Effector memory CD4-positive, alpha-beta T cell (primary cell): ENCODE measurements around the gene GBP7.

ENCODE experiments used
- DNase-seq, 3 donors: peaks; one replicate each; pipeline ENCODE4 v3.0.0-alpha.2; 2020
- H3K27ac ChIP-seq: 2 replicates; pipeline ENCODE4 v1.7.0; 2013; ENCODE audit warnings: mild to moderate bottlenecking, low read length, moderate library complexity; ENCODE audit not compliant: insufficient read depth, poor library complexity, severe bottlenecking
- H3K27me3 ChIP-seq: replicated peaks from 2 replicates; pipeline ENCODE4 v1.7.0; 2013; ENCODE audit warnings: mild to moderate bottlenecking, low read length; ENCODE audit not compliant: insufficient read depth, control insufficient read depth, poor library complexity, severe bottlenecking
- H3K36me3 ChIP-seq: 2 replicates; pipeline ENCODE4 v1.7.0; 2013; ENCODE audit warnings: mild to moderate bottlenecking, low read length, moderate library complexity; ENCODE audit not compliant: control insufficient read depth, insufficient read depth
- H3K4me1 ChIP-seq: 2 replicates; pipeline ENCODE4 v1.7.0; 2013; ENCODE audit warnings: low read length, mild to moderate bottlenecking; ENCODE audit not compliant: control insufficient read depth, insufficient read depth, poor library complexity, severe bottlenecking
- H3K4me3 ChIP-seq: 2 replicates; pipeline ENCODE4 v1.7.0; 2013; ENCODE audit warnings: low read length, low read depth, mild to moderate bottlenecking; ENCODE audit not compliant: insufficient read depth, poor library complexity, severe bottlenecking
- H3K9me3 ChIP-seq: 2 replicates; pipeline ENCODE4 v1.7.0; 2013; ENCODE audit warnings: mild to moderate bottlenecking, low read length, moderate library complexity; ENCODE audit not compliant: control insufficient read depth

The GBP7 gene

DNA sequence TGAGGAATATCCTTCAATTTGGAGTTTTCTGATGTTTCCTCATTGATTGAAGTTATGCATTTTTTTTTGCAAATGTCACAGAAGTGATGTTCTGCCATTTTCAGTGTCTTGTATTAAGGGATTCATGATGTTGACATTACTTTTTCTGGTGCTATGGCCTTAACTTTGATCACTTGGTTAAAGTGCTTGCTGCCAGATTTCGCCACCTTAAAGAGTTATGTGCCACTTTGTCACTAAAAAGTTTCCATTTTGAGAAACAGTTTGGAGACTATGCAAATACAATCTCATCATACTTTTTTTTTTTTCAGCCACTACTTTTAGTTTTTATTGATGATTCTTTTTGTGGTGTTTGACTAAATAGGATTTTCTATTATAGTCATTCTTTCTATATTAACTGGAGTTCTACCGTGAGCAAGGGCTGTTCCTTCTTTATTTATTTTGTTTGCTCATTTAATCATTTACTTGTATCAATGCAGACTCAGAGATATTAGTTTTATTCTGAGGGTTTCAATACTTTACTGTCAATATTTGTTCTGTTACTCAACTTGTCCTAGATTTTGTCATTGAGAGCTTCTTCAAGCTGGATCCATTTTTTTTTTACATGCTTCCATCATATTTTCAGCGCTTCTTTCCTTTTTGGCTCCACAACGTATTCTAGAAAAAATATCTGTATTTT is 3.2 kb downstream of the GBP7 start:
- Histone ChIP-seq H3K36me3 (no peaks in the 10 kb centered on the region), H3K27me3 (no peaks in the 10 kb centered on the region), H3K4me3 (no peak overlapping the region), H3K4me1 (no peaks in the 10 kb centered on the region), H3K9me3 (no peaks in the 10 kb centered on the region), H3K27ac (no peak overlapping the region)
- no peak for DNase-seq

DNA sequence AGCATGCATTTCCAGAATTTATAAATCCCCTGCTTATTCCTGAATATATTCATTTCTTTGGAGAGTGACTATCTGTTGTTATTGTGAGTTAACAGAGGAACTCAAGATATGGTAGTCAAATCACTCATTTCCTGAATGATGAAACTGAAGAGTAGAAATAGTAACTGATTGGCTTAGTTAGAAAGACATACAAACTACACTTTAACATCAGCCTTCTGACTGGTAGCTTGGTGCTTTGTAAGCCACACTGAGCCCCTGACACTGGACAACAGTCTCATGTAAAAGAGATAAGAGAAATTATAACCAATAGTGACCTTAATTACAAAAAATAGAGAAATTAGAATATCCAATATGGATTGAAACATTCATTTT is 4.8 kb downstream of the GBP7 start:
- H3K36me3 ChIP-seq: no peaks in the 10 kb centered on the region
- DNase-seq: no peak

DNA sequence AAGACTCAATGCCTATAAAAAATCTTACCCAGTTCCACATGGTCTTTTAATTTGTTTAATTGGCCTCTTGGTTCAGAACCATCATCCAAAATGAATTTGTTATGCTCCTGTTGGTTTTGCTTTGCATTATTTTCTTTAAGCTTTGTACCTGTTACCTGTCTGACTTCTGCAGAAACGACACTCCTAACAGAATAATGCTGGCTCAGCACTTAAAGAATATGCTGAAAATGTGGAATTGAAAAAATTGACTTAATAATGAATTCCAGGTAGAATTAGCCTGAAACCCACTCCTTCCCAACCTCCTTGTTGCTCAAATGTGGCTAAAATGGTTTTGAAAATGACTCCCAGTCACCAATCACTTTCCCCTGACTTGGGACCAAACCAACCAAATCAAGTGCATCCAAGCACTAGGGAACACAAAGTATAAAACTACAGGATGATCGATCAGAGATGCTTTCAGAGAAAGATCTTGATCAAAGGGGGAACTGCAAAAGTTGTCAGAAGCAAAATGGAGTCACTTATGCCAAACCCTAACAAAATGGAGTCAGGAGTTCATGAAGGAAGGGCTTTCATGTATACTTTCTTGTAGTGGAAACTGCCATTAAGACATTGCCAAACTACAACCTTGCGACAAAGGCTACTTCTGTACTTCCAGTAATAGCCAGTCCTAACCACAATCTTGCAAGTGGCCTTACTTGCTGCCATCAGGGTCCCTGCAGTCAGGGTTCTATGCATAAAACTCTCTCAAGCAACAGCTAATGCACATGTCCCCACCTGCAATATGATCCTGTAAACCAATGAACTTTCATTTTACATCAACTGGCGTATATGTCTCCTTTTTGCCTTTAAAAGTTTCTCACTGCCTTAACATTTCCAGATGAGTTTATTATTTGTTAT is 5.4 kb downstream of the GBP7 start:
- no peaks in the 10 kb centered on the region for H3K27me3 ChIP-seq
- no peak overlapping the region for H3K27ac ChIP-seq
- no peak overlapping the region for H3K4me3 ChIP-seq
- no peaks in the 10 kb centered on the region for H3K9me3 ChIP-seq
- no peaks in the 10 kb centered on the region for H3K36me3 ChIP-seq
- no peaks in the 10 kb centered on the region for H3K4me1 ChIP-seq
- no peak for DNase-seq

More for the DNA sequence above, 4.8 kb downstream of the GBP7 start:
- no peaks in the 10 kb centered on the region for H3K9me3 ChIP-seq
- H3K27ac ChIP-seq: no peak overlapping the region
- no peaks in the 10 kb centered on the region for H3K4me1 ChIP-seq
- H3K4me3 ChIP-seq: no peak overlapping the region
- H3K27me3 ChIP-seq: no peaks in the 10 kb centered on the region

- Histone ChIP-seq H3K36me3 (no peaks in the 10 kb centered on the region), H3K9me3 (no peaks in the 10 kb centered on the region), H3K4me3 (no peak overlapping the region), H3K27ac (no peak overlapping the region), H3K4me1 (no peaks in the 10 kb centered on the region), H3K27me3 (no peaks in the 10 kb centered on the region)
- DNase-seq: no peak
Measured at GRCh38 chr1:89169166-89169565, 6.6 kb downstream of the GBP7 start.

GRCh38 chr1:89167590-89168230 is 8.1 kb downstream of the GBP7 start:
- no peaks in the 10 kb centered on the region for H3K4me1 ChIP-seq
- DNase-seq: no peak
- H3K9me3 ChIP-seq: no peaks in the 10 kb centered on the region
- no peaks in the 10 kb centered on the region for H3K27me3 ChIP-seq
- H3K4me3 ChIP-seq: no peak overlapping the region
- H3K36me3 ChIP-seq: no peaks in the 10 kb centered on the region
- H3K27ac ChIP-seq: no peak overlapping the region

DNA sequence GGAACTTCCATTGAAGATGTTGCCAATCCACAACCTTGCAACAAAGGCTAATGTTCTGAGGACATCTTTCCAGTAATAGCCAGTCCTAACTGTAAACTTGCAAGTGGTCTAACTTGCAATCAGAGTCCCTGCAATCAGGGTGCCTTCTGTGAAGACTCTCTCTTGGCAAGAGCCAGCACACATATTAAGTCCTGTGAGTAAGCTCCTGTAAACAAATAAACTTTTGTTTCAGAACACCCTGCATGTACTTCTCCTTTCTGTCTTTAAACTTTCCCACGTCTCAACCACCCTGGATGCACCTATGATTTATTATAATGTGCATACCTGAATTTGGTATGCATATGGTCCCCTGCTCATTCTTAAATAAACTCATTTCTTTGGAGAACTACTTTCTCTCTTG is 9.1 kb downstream of the GBP7 start:
- Histone ChIP-seq H3K36me3 (no peaks in the 10 kb centered on the region), H3K4me1 (no peaks in the 10 kb centered on the region), H3K27ac (no peak overlapping the region), H3K4me3 (no peak overlapping the region), H3K27me3 (no peaks in the 10 kb centered on the region), H3K9me3 (no peaks in the 10 kb centered on the region)
- DNase-seq: no peak

DNA sequence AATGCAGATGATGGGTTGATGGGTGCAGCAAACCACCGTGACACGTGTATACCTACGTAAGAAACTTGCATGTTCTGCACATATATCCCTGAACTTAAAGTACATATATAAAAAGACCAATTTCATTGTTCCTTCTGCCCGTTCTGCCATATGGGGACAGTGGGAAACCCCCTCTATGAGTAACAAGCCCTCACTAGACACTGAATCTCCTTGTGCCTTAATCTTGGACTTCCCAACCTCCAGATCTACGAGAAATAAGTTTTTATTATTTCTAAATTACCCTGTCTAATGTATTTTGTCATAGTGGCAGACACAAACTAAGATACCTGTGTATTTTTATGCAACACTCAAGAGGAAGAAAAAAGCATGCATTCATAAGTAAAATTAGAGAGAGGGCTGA is 10.0 kb downstream of the GBP7 start:
- H3K27me3 ChIP-seq: no peaks in the 10 kb centered on the region
- no peak overlapping the region for H3K27ac ChIP-seq
- DNase-seq: no peak
- no peak overlapping the region for H3K4me3 ChIP-seq
- H3K4me1 ChIP-seq: no peaks in the 10 kb centered on the region
- no peaks in the 10 kb centered on the region for H3K9me3 ChIP-seq
- H3K36me3 ChIP-seq: no peaks in the 10 kb centered on the region

GRCh38 chr1:89151047-89151446 is 24.8 kb downstream of the GBP7 start:
- Histone ChIP-seq H3K27ac (no peak overlapping the region), H3K27me3 (no peaks in the 10 kb centered on the region), H3K9me3 (no peaks in the 10 kb centered on the region), H3K36me3 (no peaks in the 10 kb centered on the region), H3K4me1 (no peaks in the 10 kb centered on the region), H3K4me3 (no peak overlapping the region)
- DNase-seq: no peak

DNA sequence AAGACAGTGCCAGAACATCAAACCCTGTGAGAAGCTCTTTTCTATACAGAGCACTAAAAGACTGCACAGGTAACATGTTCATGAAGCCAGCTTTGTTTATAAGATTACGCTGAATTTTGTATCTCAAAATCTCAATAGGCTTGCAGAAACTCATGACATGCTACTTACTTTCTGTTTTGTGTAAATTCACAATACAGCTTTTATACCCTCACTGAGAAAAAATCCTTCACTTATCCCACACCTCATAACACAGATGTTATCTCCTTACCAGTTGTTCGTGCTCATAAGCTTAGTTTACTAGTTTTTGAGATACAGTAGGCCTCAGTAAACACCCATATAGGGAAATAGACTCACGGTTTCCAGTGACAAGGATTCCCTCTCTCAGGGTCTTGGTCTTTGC is 25.8 kb downstream of the GBP7 start:
- Histone ChIP-seq H3K4me3 (no peak overlapping the region), H3K9me3 (no peaks in the 10 kb centered on the region), H3K4me1 (no peaks in the 10 kb centered on the region), H3K27me3 (no peaks in the 10 kb centered on the region), H3K36me3 (no peaks in the 10 kb centered on the region), H3K27ac (no peak overlapping the region)
- DNase-seq: no peak

GRCh38 chr1:89149229-89149628 is 26.6 kb downstream of the GBP7 start:
- no peak for DNase-seq
- H3K4me3 ChIP-seq: no peak overlapping the region
- H3K36me3 ChIP-seq: no peaks in the 10 kb centered on the region
- H3K4me1 ChIP-seq: no peaks in the 10 kb centered on the region
- H3K9me3 ChIP-seq: no peaks in the 10 kb centered on the region
- H3K27ac ChIP-seq: no peak overlapping the region
- no peaks in the 10 kb centered on the region for H3K27me3 ChIP-seq
